ENCODE measurements around the gene CELA2A.

DNA sequence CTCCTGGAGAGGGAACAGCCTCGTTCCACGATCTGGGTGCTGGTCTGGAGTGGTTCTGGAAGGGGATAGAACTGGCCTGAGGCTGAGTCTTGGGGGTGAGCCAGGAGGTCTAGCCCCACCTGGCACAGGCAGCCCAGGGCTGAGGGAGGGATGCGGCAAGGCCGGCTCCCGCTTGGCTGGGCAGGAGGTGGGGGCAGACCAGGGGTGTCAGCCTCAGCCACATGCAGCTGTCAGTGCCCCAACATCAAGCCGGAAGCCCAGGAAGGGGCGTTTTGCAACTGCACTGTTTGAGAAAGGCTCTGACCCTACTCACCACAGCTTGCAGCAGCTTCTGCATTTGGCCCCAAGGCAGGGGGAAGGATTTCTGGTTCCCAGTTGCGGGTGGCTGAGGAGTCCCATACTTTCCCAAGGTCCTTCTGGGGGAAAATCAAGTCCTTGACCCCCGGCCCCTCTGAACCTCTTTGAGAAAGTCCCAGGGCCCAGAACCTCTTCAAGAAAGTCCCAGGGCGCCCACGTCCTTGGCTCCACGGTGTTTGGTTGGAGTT, 44.9 kb upstream of the CELA2A start:
- TF ChIP-seq, protein P1, sequence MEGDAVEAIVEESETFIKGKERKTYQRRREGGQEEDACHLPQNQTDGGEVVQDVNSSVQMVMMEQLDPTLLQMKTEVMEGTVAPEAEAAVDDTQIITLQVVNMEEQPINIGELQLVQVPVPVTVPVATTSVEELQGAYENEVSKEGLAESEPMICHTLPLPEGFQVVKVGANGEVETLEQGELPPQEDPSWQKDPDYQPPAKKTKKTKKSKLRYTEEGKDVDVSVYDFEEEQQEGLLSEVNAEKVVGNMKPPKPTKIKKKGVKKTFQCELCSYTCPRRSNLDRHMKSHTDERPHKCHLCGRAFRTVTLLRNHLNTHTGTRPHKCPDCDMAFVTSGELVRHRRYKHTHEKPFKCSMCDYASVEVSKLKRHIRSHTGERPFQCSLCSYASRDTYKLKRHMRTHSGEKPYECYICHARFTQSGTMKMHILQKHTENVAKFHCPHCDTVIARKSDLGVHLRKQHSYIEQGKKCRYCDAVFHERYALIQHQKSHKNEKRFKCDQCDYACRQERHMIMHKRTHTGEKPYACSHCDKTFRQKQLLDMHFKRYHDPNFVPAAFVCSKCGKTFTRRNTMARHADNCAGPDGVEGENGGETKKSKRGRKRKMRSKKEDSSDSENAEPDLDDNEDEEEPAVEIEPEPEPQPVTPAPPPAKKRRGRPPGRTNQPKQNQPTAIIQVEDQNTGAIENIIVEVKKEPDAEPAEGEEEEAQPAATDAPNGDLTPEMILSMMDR (conservative IDR thresholded peaks at IDR 0.05; ENCODE audit: low read depth, low read length), result no peak
- TF ChIP-seq EZH2 (IDR thresholded peaks at IDR 0.05; ENCODE audit: borderline replicate concordance, low read depth, low read length, poor library complexity, severe bottlenecking), result no peak

All from A673 (cell line).